GM12865 (cell line): Measurements from ENCODE around the gene ANTXRL.
"Not testable (repeated sequence)": the region's sequence is repeated elsewhere in the genome, so short reads cannot be mapped to it uniquely, and the experiment has no call there.

ENCODE experiments used
- DNase-seq: peaks from one replicate; pipeline ENCODE4 v3.0.0; 2010; ENCODE audit warnings: low read depth
- H3K4me3 ChIP-seq: 2 replicates; pipeline ENCODE4 v1.5.1; 2011; ENCODE audit warnings: mild to moderate bottlenecking, low read depth, low read length, control low read depth
- CTCF ChIP-seq: IDR thresholded peaks from 2 replicates; pipeline ENCODE4 v1.5.1; 2011; ENCODE audit warnings: low read length, control low read depth, low read depth, inconsistent platforms; ENCODE audit not compliant: insufficient read depth; ENCODE audit errors: missing control alignments

Gene ANTXRL

GRCh38 chr10:46257099-46257498 lies 29.7 kb upstream of the ANTXRL start:
- no peak for TF ChIP-seq CTCF
- DNase-seq, result no peak
- H3K4me3 ChIP-seq, result no peak overlapping the region

- DNase-seq, H3K4me3 ChIP-seq: not testable (repeated sequence)
Observed at GRCh38 chr10:46262906-46263560, 23.8 kb upstream of the ANTXRL start.

- DNase-seq, result no peak
- no peak overlapping the region for H3K4me3 ChIP-seq
- TF ChIP-seq CTCF, result no peak
Observed at GRCh38 chr10:46263831-46264268, 22.9 kb upstream of the ANTXRL start.

GRCh38 chr10:46264336-46264735 lies 22.5 kb upstream of the ANTXRL start:
- no peak for DNase-seq
- no peak for TF ChIP-seq CTCF
- H3K4me3 ChIP-seq, result no peak overlapping the region

GRCh38 chr10:46264737-46265368 lies 21.9 kb upstream of the ANTXRL start:
- no peak for TF ChIP-seq CTCF
- no peak overlapping the region for H3K4me3 ChIP-seq
- DNase-seq, result no peak

- DNase-seq, H3K4me3 ChIP-seq: not testable (repeated sequence)
Observed at GRCh38 chr10:46265566-46266305, 21.1 kb upstream of the ANTXRL start.

GRCh38 chr10:46266306-46266985 lies 20.4 kb upstream of the ANTXRL start:
- no peak overlapping the region for H3K4me3 ChIP-seq
- TF ChIP-seq CTCF, result no peak
- DNase-seq, result no peak
